Aorta (tissue), 5 donors: ENCODE results near the gene AMDHD2. TPM values are rescaled to one million over a fixed set of nuclear protein-coding genes. Genes with fewer than 3 reads are reported as not detected.

Source experiments
- ATAC-seq: fragments of 200-7000 bp; cut with Tn5 transposase; one replicate; pipeline ENCODE4 v1.9.1; 2022; ENCODE audit warnings: moderate library complexity; ENCODE audit not compliant: low FRiP score
- DNase-seq, 2 donors: peaks; one replicate each; pipeline ENCODE4 v3.0.0-alpha.2; 2020
- H3K27ac ChIP-seq, 2 donors: one replicate each; pipeline ENCODE4 v1.5.1; 2013; ENCODE audit warnings: low read length in 2 of 2, mild to moderate bottlenecking in 2 of 2, moderate library complexity in 2 of 2, control low read depth in 1 of 2, inconsistent platforms in 1 of 2, low read depth in 1 of 2
- H3K27me3 ChIP-seq, 2 donors: one replicate each; pipeline ENCODE4 v1.6.1; 2013; ENCODE audit warnings: control low read depth in 1 of 2, low read length in 1 of 2, mild to moderate bottlenecking in 1 of 2, moderate library complexity in 1 of 2; ENCODE audit not compliant: insufficient read depth in 2 of 2, control insufficient read depth in 1 of 2
- H3K36me3 ChIP-seq, 2 donors: one replicate each; pipeline ENCODE4 v1.6.1; 2013; ENCODE audit warnings: control low read depth in 1 of 2, low read length in 1 of 2, mild to moderate bottlenecking in 1 of 2; ENCODE audit not compliant: insufficient read depth in 2 of 2, control insufficient read depth in 1 of 2
- H3K4me1 ChIP-seq, 2 donors: one replicate each; pipeline ENCODE4 v1.6.1; 2013; ENCODE audit warnings: low read length in 2 of 2, control low read depth in 1 of 2, mild to moderate bottlenecking in 1 of 2, moderate library complexity in 1 of 2; ENCODE audit not compliant: insufficient read depth in 2 of 2, control insufficient read depth in 1 of 2
- H3K4me3 ChIP-seq, 2 donors: one replicate each; pipeline ENCODE4 v1.5.1; 2013; ENCODE audit warnings: low read length in 2 of 2, control low read depth in 1 of 2, mild to moderate bottlenecking in 1 of 2
- H3K9me3 ChIP-seq: one replicate; pipeline ENCODE4 v1.6.1; 2013; ENCODE audit warnings: mild to moderate bottlenecking, low read length; ENCODE audit not compliant: control insufficient read depth
- WGBS, 2 donors: extraction: QIAGEN DNeasy Blood & Tissue Kit; methylation state at CpG; one replicate each; pipeline ENCODE4 v1.1.7; 2013; 5-methylcytosine and 5-hydroxymethylcytosine counted together
- intact Hi-C, 2 donors: fragments of 100-400 bp; cut with DNase I; formaldehyde crosslinking; loops; one replicate each; pipeline versions ENCODE4 v1.14.2 to v1.15.0; 2022
- long read RNA-seq, 2 donors: library from polyadenylated mRNA; unstranded; transcript quantifications; one replicate each; pipeline ENCODE4 v2.0.0, GENCODE V29; 2020 to 2021
- polyA plus RNA-seq, 2 donors: library from polyadenylated mRNA; stranded (reverse); fragments of 200-250 nt; gene quantifications; one replicate each; pipeline ENCODE4 v1.2.3, GENCODE V29; 2013
- total RNA-seq, 2 donors: library from RNA; stranded (reverse); fragmentation: NEBNext Ultra II Directional; extraction: Animal tissue kit (Norgen Biotek cat#: 25700); gene quantifications; one replicate each; pipeline ENCODE4 v1.2.1, GENCODE V29; 2021
- donor health status: healthy with polysubstance abuse.
- donor health status: Bipolar disorder and iron deficiency.
- donor health status: DM: no; HTN: no; CAD: no.
- donor health status: DM: no; HTN: no; CAD: no.
- donor health status: DM: yes; HTN: yes; CAD: no.

Gene AMDHD2
- total RNA-seq, result 10 to 100 TPM; 22.0 to 44.6 TPM
- polyA plus RNA-seq, result 10 to 100 TPM; 19.5 to 48.6 TPM
- long read RNA-seq, donor 1, transcript AMDHD2-201 (11 exons, 1,459 nt), result major isoform, 40 of 108 reads
- long read RNA-seq, donor 1, transcript AMDHD2-202 (10 exons, 3,273 nt), result minor isoform, 26 of 108 reads
- long read RNA-seq, donor 1, transcript AMDHD2-219 (10 exons, 2,890 nt), result minor isoform, 6 of 108 reads
- long read RNA-seq, donor 1, partial matches to known transcripts, result 7 of 108 reads
- long read RNA-seq, donor 1, other reads (novel, unspliced or antisense), result 27 of 108 reads
- long read RNA-seq, donor 2, transcript AMDHD2-201 (11 exons, 1,459 nt), result major isoform, 8 of 27 reads
- long read RNA-seq, donor 2, partial matches to known transcripts, result 6 of 27 reads
- long read RNA-seq, donor 2, other reads (novel, unspliced or antisense), result 10 of 27 reads

- Histone ChIP-seq H3K4me3 (peak within 1 kb of the TSS; percentile 46 to 53), H3K9me3 (no peaks in the 10 kb centered on the region), H3K4me1 (no peaks in the 10 kb centered on the region), H3K27ac (peak within 1 kb of the TSS; percentile 30 to 55), H3K36me3 (no peaks in the 10 kb centered on the region), H3K27me3 (no peaks in the 10 kb centered on the region)
- peak; percentile 87 for ATAC-seq
- WGBS, 2 donors, result 1% methylated on average over 73 to 83 of the region's 83 CpGs
- intact Hi-C loops, result no loop called here
- DNase-seq, result peak; percentile 95 to 97
These were observed at the start of gene AMDHD2 for GRCh38 chr16:2520097-2520783. TSS of gene AMDHD2 (plus strand) at chr16:2520371. CDS start at chr16:2520459, 88 bp downstream.

DNA sequence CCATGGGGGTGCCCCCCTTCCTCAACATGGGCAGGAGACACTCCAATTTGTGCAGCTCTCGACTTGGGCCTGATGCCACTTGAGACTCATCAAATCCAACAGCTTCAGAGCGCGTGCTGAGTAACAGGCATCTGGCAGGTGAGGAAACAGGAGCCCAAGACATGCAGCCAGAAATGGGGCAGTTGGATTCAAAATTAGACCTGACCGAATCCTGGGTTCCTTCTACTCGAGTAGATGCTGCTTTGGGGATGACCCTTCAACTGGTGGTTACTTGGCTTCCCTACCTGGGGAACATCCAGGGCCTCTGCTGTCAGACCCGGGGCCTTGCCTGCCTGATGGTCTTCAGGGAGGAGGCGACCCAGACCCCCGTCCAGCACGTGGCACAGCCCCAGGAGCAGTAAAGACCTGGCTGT lies 49.6 kb upstream of the AMDHD2 start:
- DNase-seq, result no peak
- intact Hi-C loops, result no loop called here
- Histone ChIP-seq H3K4me3 (no peak overlapping the region), H3K36me3 (no peaks in the 10 kb centered on the region), H3K4me1 (no peaks in the 10 kb centered on the region), H3K27ac (no peak overlapping the region), H3K9me3 (no peaks in the 10 kb centered on the region), H3K27me3 (no peaks in the 10 kb centered on the region)
- no peak for ATAC-seq
- WGBS, 2 donors, result 22 to 39% methylated on average over 9 of the region's 9 CpGs

DNA sequence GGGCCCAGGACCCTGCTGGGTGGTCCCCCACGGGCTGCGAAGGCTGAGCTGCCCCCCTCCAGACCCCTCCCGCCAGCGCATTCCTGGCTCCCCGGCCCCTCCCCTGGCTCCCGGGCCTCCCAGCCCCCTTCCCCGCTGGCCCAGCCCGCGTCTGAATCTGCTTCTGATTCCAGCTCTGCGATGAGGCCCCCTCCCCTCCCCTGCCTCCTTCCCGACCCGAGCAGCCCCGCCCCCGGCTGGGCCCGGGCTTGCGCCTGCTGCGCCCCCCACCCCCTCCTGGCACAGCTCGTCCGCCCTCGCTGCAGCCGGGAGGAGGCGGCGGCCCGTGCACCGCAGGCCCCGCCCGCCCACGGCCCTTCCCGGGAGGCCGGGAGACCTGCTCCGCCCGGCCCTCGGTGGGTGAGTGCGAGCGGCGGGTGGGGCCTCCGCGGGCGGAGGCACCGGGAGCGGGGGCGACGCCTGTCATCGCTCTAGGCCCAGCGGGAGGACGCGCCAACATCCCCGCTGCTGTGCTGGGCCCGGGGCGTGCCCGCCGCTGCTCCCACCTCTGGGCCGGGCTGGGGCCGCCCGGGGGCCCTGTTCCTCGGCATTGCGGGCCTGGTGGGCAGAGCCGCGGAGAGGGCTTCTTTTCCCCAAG lies 49.0 kb upstream of the AMDHD2 start, which contains the start of gene NTN3:
Gene NTN3, plus strand, starts transcription at position 282 of the 637 bp plus-strand sequence. CDS start 405 bp downstream, outside the sequence.
- no peaks in the 10 kb centered on the region for H3K4me1 ChIP-seq
- WGBS, 2 donors, result 0 to 1% methylated on average over 27 to 59 of the region's 59 CpGs
- H3K36me3 ChIP-seq, result no peaks in the 10 kb centered on the region
- no peak within 1 kb of the TSS for H3K27ac ChIP-seq
- ATAC-seq, result no peak
- no peak for DNase-seq
- intact Hi-C loops, result no loop called here
- H3K4me3 ChIP-seq, result no peak within 1 kb of the TSS
- no peaks in the 10 kb centered on the region for H3K9me3 ChIP-seq
- H3K27me3 ChIP-seq, result no peaks in the 10 kb centered on the region

GRCh38 chr16:2471653-2472487 lies 48.3 kb upstream of the AMDHD2 start:
- Histone ChIP-seq H3K4me1 (no peaks in the 10 kb centered on the region), H3K27me3 (no peaks in the 10 kb centered on the region), H3K36me3 (no peaks in the 10 kb centered on the region), H3K9me3 (no peaks in the 10 kb centered on the region), H3K4me3 (no peak overlapping the region), H3K27ac (no peak overlapping the region)
- no peak for DNase-seq
- ATAC-seq, result no peak
- intact Hi-C loops, result no loop called here
- 42 to 45% methylated on average over 46 to 61 of the region's 61 CpGs for WGBS, 2 donors

- WGBS, 2 donors, result 96 to 98% methylated on average over 22 to 27 of the region's 27 CpGs
- H3K4me3 ChIP-seq, result no peak overlapping the region
These were observed 47.7 kb upstream of the AMDHD2 start for GRCh38 chr16:2472488-2472864.

DNA sequence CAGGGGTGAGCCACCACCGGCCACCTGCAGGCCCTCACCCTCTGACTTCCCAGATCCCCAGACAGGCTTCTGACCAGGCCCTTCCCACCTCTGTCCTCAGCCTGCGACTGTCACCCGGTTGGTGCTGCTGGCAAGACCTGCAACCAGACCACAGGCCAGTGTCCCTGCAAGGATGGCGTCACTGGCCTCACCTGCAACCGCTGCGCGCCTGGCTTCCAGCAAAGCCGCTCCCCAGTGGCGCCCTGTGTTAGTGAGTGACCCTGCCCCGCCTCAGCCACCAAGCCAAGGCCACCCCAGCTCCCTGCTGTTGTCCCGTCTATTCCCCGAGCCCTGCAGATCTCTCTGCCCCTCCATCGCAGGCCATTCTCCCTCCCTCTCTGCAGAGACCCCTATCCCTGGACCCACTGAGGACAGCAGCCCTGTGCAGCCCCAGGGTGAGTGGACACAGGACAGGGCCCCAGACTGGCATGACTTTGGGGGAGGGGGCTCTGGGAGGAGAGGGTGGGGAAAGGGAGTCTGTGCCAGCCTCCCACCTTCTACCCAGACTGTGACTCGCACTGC lies 47.2 kb upstream of the AMDHD2 start:
- H3K36me3 ChIP-seq, result no peaks in the 10 kb centered on the region
- H3K4me1 ChIP-seq, result no peaks in the 10 kb centered on the region
- H3K9me3 ChIP-seq, result no peaks in the 10 kb centered on the region
- intact Hi-C loops, result no loop called here
- H3K27me3 ChIP-seq, result no peaks in the 10 kb centered on the region
- ATAC-seq (no peak), DNase-seq (no peak)
- 90 to 91% methylated on average over 14 of the region's 14 CpGs for WGBS, 2 donors
- no peak overlapping the region for H3K27ac ChIP-seq
- no peak overlapping the region for H3K4me3 ChIP-seq

More at GRCh38 chr16:2472488-2472864, 47.7 kb upstream of the AMDHD2 start:
- no peak overlapping the region for H3K27ac ChIP-seq
- ATAC-seq, result no peak
- H3K36me3 ChIP-seq, result no peaks in the 10 kb centered on the region
- intact Hi-C loops, result no loop called here
- H3K9me3 ChIP-seq, result no peaks in the 10 kb centered on the region
- H3K27me3 ChIP-seq, result no peaks in the 10 kb centered on the region
- H3K4me1 ChIP-seq, result no peaks in the 10 kb centered on the region
- no peak for DNase-seq

DNA sequence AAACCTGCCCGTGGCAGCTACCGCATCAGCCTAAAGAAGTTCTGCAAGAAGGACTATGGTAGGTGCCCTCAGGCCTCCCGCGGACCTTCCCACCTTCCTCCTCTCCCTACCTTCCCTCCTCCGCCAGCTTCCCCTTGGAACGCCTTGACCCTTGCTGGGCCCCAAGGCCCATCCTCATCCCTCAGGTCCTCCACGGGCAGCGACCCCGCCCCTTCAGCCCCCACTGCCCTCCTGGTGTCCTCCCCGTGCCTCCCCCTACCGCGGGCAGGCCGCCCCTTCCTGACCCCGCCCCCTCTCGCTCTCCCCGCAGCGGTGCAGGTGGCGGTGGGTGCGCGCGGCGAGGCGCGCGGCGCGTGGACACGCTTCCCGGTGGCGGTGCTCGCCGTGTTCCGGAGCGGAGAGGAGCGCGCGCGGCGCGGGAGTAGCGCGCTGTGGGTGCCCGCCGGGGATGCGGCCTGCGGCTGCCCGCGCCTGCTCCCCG lies 46.7 kb upstream of the AMDHD2 start:
- no peaks in the 10 kb centered on the region for H3K27me3 ChIP-seq
- intact Hi-C loops, result no loop called here
- no peaks in the 10 kb centered on the region for H3K36me3 ChIP-seq
- no peaks in the 10 kb centered on the region for H3K9me3 ChIP-seq
- WGBS, 2 donors, result 6 to 8% methylated on average over 43 to 49 of the region's 49 CpGs
- H3K4me1 ChIP-seq, result no peaks in the 10 kb centered on the region
- no peak for ATAC-seq
- H3K4me3 ChIP-seq, result peak overlapping the region in 1 of 2 donors; percentile 32
- H3K27ac ChIP-seq, result no peak overlapping the region
- no peak for DNase-seq
